Suppressor macrophage treated with lipopolysaccharide for 4 hours (primary cell): ENCODE results near the gene SLC35F4.

Source experiments
- DNase-seq: peaks from one replicate; pipeline ENCODE4 v3.0.0-alpha.2; 2020

Gene SLC35F4

DNA sequence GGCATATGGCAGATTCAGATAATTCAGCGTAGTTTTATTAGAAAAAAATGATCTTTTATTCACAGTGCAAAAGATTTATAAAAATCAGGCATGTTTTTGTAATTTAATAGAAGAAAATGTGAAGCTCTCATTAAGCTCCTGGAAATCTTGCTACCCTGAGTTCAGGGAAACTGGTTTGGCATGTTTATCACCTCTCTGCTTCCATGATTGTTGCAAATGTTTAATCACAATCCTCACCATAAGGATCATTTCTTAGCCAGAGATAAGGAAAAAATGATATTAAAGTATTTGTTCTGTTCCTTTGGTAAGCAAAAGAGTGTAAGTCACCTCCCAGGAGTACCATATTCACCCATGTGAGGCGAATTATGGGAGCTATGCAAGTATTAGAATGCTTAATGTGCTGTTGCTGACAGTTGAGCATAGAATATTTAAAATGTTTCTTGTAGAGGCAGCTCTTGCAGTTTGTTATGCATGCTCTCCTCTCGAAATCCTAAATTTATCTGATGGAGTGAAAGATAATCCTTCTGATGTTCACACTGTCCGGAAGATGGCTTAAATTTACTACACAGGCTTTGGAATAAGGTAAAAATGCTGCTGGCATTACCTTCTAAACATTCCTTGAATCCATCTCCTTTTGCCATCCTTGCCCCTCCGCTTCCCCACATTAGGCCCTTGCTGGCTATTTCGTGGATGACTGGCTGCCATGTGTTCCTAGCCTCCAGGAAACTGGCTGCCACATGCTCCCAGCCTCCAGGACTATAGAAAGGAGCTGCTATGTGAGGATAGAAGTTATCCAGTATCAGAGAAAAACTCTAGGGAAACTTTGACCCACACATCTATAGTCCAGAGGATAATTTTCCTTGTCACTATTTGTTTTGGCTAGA lies 256.5 kb downstream of the SLC35F4 start:
- no peak for DNase-seq

DNA sequence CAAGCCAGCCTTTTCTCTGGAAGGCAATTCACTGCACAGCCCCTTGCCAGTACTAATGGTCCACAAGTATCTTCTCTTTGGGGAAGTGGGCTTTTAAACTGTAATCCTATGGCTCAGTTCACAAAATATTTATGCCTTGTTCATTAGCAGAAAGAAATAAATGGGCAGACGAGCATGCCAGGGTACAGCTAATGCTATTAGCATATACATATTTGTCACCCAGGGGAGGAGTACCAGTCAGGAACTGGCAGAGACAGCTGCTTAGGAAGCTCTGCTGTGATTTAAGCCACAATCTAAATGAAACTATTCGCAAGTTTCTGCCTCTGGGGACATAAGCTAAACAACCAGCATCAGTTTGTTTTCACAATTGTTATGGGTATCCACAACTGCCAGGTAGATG lies 258.8 kb downstream of the SLC35F4 start:
- DNase-seq = no peak

DNA sequence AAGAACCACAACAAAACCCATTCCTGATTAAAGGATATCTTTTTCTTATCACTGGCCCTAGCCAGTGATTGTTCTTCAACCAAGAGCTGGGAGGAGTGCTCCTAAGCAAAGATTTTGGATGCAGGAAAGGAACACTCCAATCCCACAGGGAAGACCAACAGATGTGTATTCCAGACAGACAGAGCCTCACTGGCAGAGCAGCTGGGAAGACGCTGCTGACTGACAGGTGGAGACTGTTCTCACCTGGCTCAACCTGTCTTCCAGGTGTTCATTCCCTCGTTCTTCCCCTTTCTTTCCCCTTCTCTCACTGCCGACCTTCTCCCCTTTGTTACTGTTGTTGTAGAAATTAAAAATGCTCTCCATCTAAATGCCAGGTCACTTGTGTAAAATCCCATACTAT lies 282.5 kb downstream of the SLC35F4 start:
- DNase-seq = no peak

DNA sequence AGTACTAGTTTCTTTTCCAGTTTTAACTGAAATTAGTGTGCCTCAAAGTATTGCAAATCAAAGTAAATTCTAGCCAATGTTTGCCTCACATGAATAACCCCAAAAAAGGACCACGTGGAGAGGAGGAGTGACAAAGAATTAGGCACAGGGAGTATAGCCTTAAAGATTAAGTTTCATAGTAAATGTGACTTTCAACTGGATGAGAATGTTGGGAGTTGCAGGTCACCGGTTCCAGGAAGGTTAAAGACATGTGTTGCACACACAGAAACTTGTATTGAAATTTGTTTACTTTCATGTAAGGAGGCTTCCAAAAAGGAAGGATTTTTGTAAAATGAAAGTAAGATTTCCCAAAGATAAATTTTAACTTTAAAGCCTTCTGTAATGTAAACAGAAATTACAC lies 283.1 kb downstream of the SLC35F4 start:
- no peak for DNase-seq

DNA sequence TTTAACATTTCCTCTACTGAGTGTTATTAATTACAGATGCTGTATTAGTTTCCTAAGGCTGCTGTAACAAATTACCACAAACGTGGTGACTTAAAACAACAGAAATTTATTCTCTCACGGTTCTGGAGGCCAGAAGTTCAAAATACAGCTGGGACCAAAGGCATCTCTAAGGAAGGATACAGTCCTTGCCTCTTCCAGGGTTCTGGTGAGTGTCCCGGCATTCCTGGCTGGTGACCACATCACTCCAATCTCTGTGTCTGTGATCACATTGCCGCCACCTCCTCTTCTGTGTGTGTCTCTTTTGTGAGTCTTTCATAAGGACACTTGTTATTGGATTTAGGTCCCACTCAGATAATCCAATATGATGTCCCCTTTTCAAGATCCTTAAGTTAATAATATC lies 287.1 kb downstream of the SLC35F4 start:
- DNase-seq = no peak

DNA sequence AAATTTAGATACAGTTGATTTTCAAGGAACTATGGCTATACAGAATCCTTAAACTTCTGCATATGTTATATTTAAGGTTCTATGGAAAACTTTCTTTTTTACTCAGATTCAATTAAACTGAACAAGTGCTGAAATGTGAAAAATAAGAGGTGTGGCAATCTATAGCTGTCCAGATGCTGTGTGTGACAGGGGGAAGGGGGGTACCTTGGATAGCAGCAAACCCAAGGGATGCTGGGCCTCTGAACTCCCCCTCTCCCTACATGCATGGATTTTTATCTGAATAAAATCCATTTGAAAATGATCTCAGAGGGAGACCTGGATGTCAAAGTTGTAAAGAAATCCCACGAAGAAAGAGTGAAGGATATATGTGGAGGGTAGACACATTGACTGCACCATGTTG lies 289.4 kb downstream of the SLC35F4 start:
- no peak for DNase-seq

DNA sequence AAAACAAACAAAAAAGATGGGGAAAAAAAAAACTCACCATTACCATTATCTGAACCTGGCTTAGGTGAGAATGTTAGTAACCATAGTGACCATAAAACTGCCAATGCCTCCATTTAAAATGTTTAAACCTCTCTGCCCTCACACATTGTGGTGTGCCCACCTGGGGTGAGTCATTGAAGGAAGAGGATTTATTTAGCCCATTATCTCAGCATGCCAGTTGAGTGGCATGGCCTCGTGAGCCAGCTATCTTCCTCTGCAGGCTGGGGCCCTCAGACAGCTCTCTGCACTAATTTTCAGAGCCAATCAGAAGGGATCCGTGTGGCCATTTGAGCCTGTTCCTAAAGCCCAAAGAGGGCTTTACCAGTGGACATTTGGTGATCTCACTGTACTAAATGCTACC lies 290.4 kb downstream of the SLC35F4 start:
- DNase-seq = no peak

DNA sequence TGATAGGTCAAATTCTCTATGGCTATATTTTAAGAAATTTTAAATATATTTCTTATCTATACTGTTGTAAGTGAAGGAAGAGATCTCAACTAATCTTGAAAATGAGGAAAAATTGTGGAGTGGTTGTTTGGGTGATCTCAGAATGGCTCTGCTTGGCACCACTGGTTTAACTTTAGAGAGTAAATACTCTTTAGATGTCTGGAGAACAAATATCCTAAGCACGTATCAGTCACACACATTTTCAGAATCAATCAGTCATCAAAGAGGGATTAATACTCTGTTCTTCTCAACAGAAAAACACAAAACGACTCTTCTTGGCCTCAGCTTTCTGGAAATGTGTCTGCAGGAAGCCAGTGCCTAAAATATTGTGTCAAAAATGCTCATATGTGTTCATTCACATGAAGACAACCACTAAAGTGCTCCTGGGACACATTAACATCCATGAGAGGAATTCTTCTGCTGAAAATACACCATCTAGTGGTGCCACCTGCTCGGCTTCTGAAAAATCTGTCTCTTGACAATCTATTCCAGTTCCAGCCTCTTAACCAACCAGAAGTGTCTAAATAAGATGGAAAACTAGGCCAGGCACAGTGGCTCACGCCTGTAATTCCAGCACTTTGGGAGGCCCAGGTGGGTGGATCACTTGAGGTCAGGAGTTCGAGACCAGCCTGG lies 291.1 kb downstream of the SLC35F4 start:
- DNase-seq = no peak

DNA sequence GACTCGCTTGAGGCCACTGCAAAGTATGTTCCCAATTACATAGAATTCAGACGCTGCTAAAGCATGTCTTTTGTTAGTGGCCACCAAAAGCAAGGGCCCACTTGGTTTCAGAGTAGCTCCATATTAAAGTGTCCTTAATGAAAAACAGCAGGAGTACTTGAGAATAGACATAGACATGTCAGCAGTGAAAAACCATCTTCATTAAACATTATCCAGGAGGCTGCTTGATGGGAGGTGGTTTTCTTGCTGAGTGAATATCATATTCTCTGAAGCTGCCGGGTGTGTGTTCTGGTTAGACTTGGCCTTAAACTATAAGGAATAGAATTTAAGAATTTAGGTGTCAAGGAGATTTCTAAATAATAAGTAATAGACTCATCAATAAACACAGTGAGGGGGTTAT lies 292.7 kb downstream of the SLC35F4 start:
- no peak for DNase-seq

DNA sequence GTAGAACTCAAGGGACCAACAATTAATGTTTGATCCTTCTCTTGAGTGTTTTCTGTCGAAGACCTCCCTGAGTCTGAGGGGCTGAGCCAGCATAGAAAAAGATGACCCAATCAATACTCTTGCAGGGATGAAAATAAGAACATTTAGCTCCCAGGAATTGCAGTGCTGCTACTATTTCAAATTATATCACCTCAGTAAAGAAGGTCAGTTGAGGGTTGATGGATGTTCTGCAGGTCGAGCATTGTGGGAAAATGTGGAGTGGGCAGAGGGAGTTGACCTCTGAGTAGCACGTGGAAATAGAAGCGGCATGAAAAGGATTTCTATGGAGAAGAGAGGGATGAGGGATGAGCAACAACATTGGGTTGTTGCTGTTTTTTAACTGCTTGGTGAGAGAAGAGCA lies 297.3 kb downstream of the SLC35F4 start:
- no peak for DNase-seq

DNA sequence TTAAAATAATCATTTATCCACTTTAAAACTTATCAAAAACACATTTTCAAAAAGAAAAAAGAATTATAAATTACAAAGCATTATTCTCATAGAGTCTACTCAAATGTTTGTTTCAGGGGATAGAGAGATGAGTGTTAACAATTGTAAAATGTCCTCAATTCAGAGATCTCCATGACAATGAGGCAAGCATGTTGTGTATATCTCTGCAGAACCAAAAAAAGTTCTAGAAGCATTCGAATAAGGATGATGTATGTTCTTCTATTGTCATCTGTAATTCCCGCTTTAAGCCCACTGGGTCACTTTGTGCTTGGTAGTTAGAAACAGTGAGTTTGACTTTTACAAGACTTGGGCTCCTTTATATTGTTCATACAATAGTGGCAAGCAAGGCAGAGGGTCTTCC lies 298.7 kb downstream of the SLC35F4 start:
- no peak for DNase-seq

DNA sequence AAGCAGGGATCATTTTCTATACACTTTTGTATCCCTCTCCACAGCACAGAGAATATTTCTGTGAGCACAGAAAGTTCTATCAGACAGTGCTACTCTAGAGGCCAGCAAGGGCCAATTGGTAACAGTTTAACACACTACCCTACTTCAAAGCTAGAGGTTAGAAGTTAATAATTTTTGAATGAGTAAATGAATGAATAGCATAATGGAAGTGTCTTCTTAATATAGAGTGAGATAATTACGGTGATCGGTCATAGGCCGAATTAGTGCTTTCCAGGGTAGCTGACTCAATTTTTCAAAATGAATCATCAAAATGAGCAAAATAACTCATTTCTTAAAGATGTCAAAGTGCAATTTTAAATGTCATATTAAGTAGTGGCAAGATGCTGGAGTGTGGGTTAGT lies 305.2 kb downstream of the SLC35F4 start:
- no peak for DNase-seq

DNA sequence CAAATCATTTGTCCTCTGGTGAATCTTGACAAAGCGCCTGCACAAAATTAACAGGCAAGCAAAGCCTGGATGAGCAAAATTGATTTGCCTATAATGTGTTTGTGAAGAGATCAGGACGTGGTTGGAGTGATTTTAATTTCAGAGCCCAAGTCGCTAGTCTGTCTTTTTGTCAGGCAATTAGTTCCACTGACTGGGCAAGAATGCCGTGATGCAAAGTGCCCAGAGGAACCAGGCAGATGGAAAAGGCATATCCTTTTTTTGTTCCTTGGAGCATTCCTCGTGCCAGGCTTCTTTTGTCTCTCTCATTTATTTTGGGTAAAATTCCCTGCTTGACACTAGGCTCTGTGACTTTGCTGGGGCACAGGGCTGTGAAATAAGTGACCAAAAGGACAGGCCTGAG lies 306.3 kb downstream of the SLC35F4 start:
- DNase-seq = no peak

DNA sequence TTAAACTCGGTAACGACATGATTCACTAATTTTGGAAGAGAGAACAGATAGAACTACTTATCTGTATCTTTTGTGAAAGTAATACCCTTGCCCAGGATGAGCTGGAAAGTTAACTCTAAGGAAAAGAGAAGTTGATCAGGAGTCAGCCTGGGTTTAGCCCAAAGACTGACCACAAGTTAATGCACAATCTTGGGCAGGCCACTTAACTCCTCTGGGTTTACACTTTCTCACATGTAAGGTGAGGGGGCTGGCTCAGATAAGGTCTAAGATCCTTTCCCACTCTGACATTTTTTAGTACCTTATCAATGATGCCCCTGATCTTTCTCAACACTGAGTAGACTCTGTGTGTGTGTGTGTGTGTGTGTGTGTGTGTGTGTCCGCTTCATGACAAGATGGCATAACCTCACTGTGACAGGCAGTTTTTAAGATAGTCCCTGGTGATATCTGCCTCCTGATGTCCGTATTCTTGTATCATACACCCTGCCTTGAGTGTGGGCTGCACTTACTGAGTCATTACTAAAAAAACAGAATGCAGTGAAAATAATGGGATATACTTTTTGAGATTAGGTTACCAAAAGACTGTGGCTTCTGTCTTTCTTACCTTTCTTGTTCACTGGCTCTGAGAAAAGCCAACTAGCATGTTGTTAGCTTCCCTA lies 316.0 kb downstream of the SLC35F4 start:
- DNase-seq = no peak

DNA sequence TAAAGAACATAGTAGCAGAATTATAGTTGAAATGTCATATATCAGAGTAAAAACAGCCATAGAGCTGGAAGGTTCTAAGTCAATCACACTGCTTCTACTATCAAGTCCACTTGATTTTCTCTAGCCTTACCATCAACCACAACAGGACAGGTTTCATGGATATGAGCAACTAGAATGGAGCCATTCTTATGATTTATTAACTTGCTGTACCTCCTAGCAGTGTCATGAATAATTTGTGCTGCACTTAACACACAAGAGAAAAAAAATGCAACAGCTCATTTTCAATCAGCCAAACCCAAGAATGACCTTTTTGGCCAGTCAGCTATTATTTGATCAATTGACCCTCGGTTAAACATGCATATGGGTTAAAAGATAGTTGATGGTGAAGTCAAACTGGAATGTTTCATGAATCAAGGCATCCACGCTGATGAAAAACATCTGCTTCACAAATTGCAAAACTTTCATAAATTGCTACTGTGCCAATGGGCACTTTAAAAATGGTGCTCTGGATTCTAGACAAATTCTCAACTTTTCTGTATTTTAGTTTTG lies 316.8 kb downstream of the SLC35F4 start:
- DNase-seq = no peak

DNA sequence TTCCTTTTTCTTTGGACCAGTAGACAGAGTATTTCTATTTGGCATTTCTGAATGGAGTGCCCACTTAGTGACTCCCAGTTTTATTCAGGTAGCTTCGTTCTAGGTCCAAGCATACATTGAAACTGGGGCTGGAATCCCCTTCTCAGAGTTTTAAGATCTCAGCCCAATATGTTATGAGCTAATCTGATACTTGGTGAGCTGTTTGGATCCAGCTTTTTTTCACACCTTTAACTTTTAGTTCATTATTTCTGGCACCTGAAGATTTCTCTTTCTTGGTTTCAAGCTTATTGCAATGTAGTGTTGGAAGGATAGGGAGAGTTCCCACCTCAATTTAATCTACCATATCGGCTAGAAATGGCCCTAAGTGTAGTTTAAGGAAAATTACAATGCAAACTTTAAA lies 318.8 kb downstream of the SLC35F4 start:
- DNase-seq = no peak

DNA sequence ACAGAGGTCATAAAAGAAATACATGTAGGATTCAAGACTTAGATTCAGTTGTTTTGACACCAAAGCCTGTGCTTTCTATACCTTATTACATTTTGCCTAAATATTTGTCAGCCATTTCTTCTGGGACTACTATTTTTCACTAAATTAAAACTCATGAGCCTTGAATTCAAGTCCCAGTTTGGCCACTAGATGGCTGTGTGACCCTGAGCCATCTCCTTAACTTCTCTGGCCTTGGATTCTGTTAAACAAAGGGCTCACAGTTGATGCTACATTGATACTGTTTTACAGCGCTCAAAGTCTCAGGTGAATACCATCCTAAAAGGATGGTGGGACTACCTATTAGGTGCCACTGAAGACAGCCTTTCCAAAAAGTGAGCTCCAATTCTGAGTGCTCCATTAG lies 332.7 kb downstream of the SLC35F4 start:
- DNase-seq = peak; percentile 3

DNA sequence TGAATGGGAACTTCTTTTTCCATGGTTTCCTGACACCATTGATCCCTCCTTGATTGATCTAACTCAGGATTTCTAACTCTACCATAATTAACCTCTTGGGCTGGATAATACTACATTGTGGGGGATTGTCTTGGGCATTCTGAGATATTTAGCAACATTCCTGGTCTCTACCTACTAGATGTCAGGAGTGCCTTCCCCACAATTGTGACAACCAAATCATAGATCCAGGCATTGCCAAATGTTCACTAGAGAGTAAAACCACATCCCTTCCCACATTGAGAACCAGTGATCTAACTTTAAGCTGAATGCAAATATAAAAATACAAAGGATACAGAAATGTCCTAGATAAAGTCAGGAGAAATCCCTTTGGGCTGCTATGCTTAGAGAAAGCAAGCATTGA lies 335.3 kb downstream of the SLC35F4 start:
- DNase-seq = no peak

DNA sequence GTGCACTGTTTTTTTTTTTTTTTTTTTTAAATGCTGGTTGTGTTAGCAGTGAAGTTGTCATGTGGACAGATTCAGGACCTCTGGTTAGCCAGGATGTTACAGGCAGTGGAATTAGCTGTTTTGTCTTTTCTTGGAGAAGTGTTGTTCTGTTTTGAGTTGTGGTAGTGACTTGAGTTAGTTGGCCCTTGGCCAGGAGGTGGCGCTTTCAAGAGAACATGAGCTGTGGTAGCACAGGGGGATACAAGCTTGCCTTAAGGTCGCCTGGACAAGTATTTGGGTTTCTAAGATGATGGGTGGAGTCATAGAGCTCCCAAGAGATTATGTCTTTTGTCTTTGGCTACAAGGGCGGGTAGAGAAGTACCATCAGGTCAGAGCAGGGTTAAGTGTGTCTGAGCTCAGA lies 338.9 kb downstream of the SLC35F4 start:
- no peak for DNase-seq

DNA sequence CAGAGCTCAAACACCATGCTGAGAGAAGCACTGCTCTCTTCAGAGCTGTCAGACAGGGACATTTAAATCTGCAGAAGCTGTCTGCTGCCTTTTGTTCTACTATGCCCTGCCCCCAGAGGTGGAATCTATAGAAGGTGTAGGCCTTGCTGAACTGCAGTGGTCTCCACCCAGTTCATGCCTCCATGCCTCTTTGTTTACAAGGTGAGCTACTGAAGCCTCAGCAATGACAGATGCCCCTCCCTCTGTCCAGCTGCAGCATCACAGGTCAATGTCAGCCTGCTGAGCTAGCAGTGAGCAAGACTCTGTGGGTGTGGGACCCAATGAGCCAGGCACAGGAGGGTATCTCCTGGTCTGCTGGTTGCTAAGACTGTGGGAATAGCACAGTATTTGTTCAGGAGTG lies 346.8 kb downstream of the SLC35F4 start:
- no peak for DNase-seq
